Small intestine (tissue), 7 donors: ENCODE results near the gene DHRSX. TPM values are rescaled to one million over a fixed set of nuclear protein-coding genes. Genes with fewer than 3 reads are reported as not detected.

Source experiments
- DNase-seq, 2 donors: peaks; one replicate each; pipeline versions ENCODE4 v3.0.0 to v3.0.0-alpha.2; 2013
- FAIRE-seq: peaks from 2 replicates; lab custom pipeline; 2012; peaks lifted over from hg19 to GRCh38; lab: Jason Lieb, UNC
- H3K27ac ChIP-seq, 3 donors: one replicate each; pipeline ENCODE4 v1.5.1; 2013; ENCODE audit warnings: low read length in 2 of 3, mild to moderate bottlenecking in 2 of 3, control low read depth in 1 of 3, inconsistent platforms in 1 of 3, low read depth in 1 of 3, moderate library complexity in 1 of 3
- H3K27me3 ChIP-seq, 3 donors: one replicate each; pipeline ENCODE4 v1.6.1; 2013; ENCODE audit warnings: low read length in 3 of 3, inconsistent platforms in 1 of 3; ENCODE audit not compliant: control insufficient read depth in 3 of 3, insufficient read depth in 3 of 3
- H3K36me3 ChIP-seq, 3 donors: one replicate each; pipeline ENCODE4 v1.6.1; 2013; ENCODE audit warnings: low read length in 3 of 3, inconsistent platforms in 1 of 3, low read depth in 1 of 3, mild to moderate bottlenecking in 1 of 3, moderate library complexity in 1 of 3; ENCODE audit not compliant: control insufficient read depth in 3 of 3, insufficient read depth in 2 of 3
- H3K4me1 ChIP-seq, 3 donors: one replicate each; pipeline ENCODE4 v1.6.1; 2013; ENCODE audit warnings: low read length in 2 of 3, inconsistent platforms in 1 of 3, low read depth in 1 of 3, mild to moderate bottlenecking in 1 of 3, moderate library complexity in 1 of 3; ENCODE audit not compliant: control insufficient read depth in 3 of 3, insufficient read depth in 2 of 3
- H3K4me3 ChIP-seq, 3 donors: one replicate each; pipeline ENCODE4 v1.5.1; 2013; ENCODE audit warnings: low read length in 3 of 3, control low read depth in 1 of 3, inconsistent platforms in 1 of 3, low read depth in 1 of 3, mild to moderate bottlenecking in 1 of 3, moderate library complexity in 1 of 3
- H3K9me3 ChIP-seq, 2 donors: one replicate each; pipeline ENCODE4 v1.6.1; 2013; ENCODE audit warnings: low read depth in 1 of 2, low read length in 1 of 2; ENCODE audit not compliant: control insufficient read depth in 2 of 2, insufficient read depth in 1 of 2
- WGBS, 3 donors: extraction: QIAGEN DNeasy Blood & Tissue Kit; methylation state at CpG; one replicate each; pipeline ENCODE4 v1.1.7; 2013; 5-methylcytosine and 5-hydroxymethylcytosine counted together
- polyA plus RNA-seq, 4 donors: library from polyadenylated mRNA; stranded (reverse) in 3 of 4; unstranded in 1 of 4; fragments of 200-250 nt in 3 of 4; fragments of 120-200 nt in 1 of 4; gene quantifications; one replicate each; pipeline versions ENCODE4 v1.2.1 to v1.2.3, GENCODE V29; 2013
- donor health status: healthy with polysubstance abuse.
- donor health status: control.
- donor health status: control.
- donor health status: Bipolar disorder and iron deficiency.
- donor health status: healthy.

The DHRSX gene
- polyA plus RNA-seq, 4 donors: 7.2 to 25.2 (median 12.1) TPM

DNA sequence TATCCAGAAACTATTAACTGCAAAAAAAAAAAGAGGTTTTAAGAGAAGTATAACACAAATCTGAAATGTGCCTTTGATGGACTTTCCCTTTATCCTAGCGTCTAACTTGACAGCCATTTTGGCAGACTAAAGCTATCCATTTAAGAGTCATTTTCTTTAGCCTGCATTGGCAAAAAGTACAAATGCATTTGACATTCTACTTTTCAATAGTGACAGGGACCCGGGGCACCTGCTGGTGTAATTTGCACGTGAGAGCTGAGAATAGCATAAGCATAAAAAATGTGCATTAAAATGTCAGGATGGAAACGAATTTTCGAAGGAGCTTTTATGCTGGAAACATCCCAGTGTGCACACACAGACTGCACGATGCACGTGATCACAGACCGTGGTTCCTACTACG lies 91.9 kb downstream of the DHRSX start:
- DNase-seq: no peak
- Histone ChIP-seq H3K27ac (no peak overlapping the region), H3K27me3 (no peaks in the 10 kb centered on the region), H3K4me1 (peaks cover 0 to 8% (median 0%) of the 10 kb centered on the region in 3 donors), H3K9me3 (peaks cover 0 to 10% of the 10 kb centered on the region in 2 donors), H3K4me3 (no peak overlapping the region), H3K36me3 (peaks cover 5 to 15% (median 6%) of the 10 kb centered on the region in 3 donors)
- 91 to 93% (median 91%) methylated on average over 9 of the region's 9 CpGs for WGBS, 3 donors
- FAIRE-seq: no peak

DNA sequence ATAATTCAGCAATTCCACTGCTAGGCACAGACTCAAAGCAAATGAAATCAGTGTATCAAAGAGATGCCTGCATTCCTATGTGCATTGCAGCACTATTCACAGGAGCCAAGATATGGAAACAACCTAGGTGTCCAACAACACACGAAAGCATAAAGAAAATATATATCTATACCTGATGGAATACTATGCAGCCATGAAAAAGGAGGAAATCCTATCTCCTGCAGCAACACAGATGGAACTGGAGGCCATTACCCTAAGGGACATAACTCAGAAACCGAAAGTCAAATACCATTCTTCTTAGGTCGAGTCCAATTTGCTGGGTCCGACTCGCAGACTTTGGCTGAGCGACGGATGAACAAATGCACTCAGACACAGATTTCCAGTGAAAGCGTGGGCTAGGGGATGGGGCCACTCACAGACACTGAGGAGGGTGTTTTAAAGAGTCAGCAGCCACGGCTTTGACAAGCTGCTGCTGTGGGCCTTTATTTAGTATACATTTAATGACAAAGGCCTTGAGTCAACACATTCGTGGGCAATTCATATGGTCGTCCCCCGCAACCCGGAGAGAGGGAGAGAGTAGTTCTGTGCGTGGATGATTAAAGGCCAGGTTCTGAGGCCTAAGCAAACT lies 93.8 kb downstream of the DHRSX start:
- Histone ChIP-seq H3K27ac (no peak overlapping the region), H3K4me3 (no peak overlapping the region), H3K27me3 (no peaks in the 10 kb centered on the region), H3K4me1 (peaks cover 0 to 8% (median 0%) of the 10 kb centered on the region in 3 donors), H3K9me3 (peaks cover 0 to 10% of the 10 kb centered on the region in 2 donors), H3K36me3 (peaks cover 5 to 19% (median 6%) of the 10 kb centered on the region in 3 donors)
- DNase-seq (no peak), FAIRE-seq (no peak)
- 94 to 95% (median 94%) methylated on average over 14 of the region's 14 CpGs for WGBS, 3 donors

DNA sequence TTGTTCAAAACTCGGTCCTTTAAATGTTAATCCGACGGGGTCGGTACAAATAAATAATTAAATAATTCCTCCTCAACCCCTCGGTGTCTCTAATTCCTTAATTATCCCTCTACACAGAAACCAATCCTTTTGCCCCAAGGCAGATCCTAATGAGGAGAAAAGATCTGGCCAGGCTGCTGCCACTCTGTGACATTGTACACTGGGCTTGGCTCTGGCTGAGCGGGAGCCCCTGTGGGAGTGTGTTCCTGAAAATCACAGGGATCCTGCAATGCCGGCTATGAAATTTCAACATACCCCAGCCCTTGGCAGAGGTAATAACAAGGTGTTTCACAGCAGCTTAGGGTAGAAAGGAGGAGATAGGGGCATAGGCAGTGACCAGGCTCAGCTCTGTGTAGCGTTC lies 96.0 kb downstream of the DHRSX start:
- no peak overlapping the region for H3K4me3 ChIP-seq
- DNase-seq (no peak), FAIRE-seq (no peak)
- peaks cover 0 to 10% of the 10 kb centered on the region in 2 donors for H3K9me3 ChIP-seq
- peaks cover 0 to under 1% (median 0%) of the 10 kb centered on the region in 3 donors for H3K4me1 ChIP-seq
- peaks cover 5 to 23% (median 6%) of the 10 kb centered on the region in 3 donors for H3K36me3 ChIP-seq
- 77 to 88% (median 80%) methylated on average over 8 of the region's 8 CpGs for WGBS, 3 donors
- no peaks in the 10 kb centered on the region for H3K27me3 ChIP-seq
- no peak overlapping the region for H3K27ac ChIP-seq

DNA sequence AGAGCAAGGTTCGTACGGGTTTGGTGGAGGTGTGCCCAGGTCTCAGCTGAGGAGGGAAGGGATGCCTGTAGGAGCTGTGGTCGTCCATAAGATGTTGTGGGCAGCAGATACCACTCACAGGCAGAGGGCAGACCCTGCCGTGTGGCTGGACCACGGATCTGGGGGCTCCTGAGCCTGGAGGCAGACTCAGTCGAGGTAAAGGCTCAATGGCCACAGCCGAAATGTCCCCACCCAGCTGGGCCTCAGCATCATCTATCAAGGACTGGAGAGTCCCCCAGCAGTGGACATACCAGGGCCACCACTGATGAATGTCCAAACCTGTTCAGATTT lies 98.5 kb downstream of the DHRSX start:
- Histone ChIP-seq H3K9me3 (peaks cover 0 to 6% of the 10 kb centered on the region in 2 donors), H3K27me3 (no peaks in the 10 kb centered on the region), H3K4me3 (no peak overlapping the region), H3K36me3 (peaks cover 2 to 13% (median 5%) of the 10 kb centered on the region in 3 donors), H3K4me1 (no peaks in the 10 kb centered on the region), H3K27ac (peak overlapping the region in 2 of 3 donors; percentile 56 to 86)
- no peak for FAIRE-seq
- WGBS, 3 donors: 57 to 78% (median 68%) methylated on average over 7 of the region's 7 CpGs
- DNase-seq: no peak

DNA sequence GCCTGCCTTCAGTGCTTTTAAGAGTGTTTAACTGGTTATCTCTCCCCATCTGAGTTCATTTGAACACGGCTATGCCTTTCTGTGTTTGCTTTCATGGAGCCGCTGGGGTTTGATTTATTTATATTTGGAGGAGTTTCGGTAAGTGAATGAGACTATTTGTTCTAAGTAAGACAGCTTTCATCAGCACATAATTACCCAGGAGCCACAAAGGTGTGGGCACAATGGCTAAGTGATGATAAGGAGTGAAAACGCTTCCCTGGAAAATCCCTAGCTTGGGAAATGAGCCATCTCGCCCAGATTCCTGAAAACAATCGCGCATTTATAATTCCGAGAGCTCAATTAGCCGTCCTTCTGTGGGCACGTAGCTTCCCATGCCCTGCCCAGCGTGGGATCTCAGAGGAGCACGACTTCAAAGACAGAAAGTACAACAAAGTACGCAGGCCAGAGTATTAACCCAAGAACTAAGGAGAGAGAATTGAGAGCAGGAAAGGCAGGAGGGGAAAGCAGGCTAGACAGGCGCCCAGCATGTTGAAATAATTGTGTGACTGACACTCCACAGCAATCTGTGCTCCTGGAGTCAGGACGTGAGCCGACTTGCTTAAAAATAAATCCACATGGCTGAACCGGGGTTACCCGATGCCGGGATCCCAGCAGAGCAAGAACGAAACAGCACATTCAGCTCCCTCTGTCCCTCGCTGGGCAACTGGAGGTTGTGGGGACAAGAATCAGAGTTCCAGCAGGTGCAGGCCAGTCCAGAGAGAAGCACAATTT lies 99.0 kb downstream of the DHRSX start:
- DNase-seq: peak in 1 of 2 donors; percentile 67
- Histone ChIP-seq H3K4me3 (no peak overlapping the region), H3K27ac (peak overlapping the region in 2 of 3 donors; percentile 56 to 86), H3K27me3 (no peaks in the 10 kb centered on the region), H3K36me3 (peaks cover 0 to 9% (median under 1%) of the 10 kb centered on the region in 3 donors), H3K4me1 (no peaks in the 10 kb centered on the region), H3K9me3 (peaks cover 0 to under 1% of the 10 kb centered on the region in 2 donors)
- FAIRE-seq: no peak
- 51 to 83% (median 59%) methylated on average over 21 of the region's 21 CpGs for WGBS, 3 donors

DNA sequence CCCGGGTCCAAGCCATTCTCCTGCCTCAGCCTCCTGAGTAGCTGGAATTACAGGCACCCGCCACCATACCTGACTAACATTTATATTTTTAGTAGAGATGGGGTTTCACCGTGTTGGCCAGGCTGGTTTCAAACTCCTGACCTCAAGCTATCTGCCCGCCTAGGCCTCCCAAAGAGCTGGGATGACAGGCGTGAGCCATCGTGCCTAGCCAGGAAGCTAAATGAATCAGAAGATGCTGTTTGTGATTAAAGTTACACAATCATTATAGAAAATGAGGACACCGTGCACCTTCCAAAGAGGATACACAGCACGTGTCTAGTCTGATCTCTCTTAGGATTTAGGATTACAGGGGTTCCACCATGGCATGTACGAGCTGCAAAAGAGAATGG lies 99.6 kb downstream of the DHRSX start:
- Histone ChIP-seq H3K4me3 (no peak overlapping the region), H3K27me3 (no peaks in the 10 kb centered on the region), H3K4me1 (no peaks in the 10 kb centered on the region), H3K9me3 (no peaks in the 10 kb centered on the region), H3K27ac (peak overlapping the region in 2 of 3 donors; percentile 22 to 86), H3K36me3 (peaks cover 0 to 9% (median 0%) of the 10 kb centered on the region in 3 donors)
- FAIRE-seq (no peak), DNase-seq (no peak)
- 62 to 85% (median 72%) methylated on average over 9 of the region's 9 CpGs for WGBS, 3 donors

DNA sequence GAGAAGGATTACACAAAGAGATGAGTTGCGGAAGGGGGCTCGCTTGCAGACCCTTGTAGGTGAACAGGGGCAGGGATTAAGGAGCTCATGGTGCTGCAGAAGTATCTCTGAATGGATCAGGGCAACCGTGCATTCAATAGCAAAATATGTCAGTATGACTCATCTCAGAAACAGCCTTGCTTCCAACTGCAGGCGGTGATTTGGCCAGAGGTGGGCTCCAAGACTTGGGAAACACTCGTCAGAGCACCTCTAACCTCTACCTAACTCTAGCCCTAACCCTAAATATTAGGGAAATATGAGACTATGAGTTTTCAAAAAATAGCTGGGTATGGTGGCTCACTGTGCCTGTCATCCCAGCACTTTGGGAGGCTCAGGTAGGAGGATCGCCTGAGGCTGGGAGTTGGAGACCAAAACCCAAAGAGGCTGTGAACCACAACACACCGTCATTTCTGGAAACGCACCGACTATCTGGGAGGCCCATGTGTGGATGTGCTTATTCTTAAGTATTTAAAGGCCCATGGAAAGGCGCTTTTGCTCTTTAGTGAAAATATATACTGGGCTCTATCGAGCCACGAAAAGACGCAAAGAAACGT lies 102.6 kb downstream of the DHRSX start:
- 76 to 87% (median 86%) methylated on average over 14 of the region's 14 CpGs for whole genome bisulfite sequencing, 3 donors
- peak in 1 of 2 donors; percentile 31 for DNase-seq
- H3K36me3 ChIP-seq: peaks cover 0 to 7% (median 0%) of the 10 kb centered on the region in 3 donors
- H3K27me3 ChIP-seq: no peaks in the 10 kb centered on the region
- FAIRE-seq: no peak
- H3K9me3 ChIP-seq: no peaks in the 10 kb centered on the region
- H3K4me1 ChIP-seq: no peaks in the 10 kb centered on the region
- no peak overlapping the region for H3K27ac ChIP-seq
- no peak overlapping the region for H3K4me3 ChIP-seq

DNA sequence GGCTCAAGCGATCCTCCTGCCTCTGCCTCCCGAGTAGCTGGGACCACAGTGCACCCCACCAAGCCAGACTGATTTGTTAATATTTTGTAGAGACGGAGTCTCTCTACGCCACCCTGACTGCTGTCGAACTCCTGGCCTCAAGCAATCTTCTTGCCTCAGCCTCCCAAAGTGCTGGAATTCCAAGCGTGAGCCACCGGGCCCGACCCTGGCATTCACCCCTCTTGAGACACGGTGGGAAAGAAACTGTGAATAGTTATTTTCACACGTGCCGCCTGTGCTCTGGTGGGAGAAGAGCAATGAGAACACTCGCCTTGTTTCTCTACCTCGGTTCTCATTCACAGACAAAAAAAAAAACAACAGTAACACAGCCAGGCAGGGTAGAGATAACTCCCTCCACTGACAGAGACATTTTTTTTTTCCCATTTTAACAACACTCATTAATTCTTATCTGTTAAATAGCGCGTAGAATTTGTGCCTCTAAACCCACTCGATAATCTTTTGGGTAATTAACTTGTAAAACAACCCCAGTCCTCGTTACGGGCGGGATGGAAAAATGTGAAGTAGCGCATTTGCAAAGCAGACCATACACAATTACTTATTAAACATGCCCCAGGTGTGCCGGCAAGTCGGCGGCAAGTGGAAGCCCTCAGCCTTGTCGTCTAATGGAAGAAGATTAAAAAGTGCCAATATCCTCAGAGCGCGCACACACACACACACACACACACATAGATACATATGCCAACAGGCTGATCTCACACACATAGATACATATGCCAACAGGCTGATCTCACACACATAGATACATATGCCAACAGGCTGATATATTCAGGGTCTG lies 103.3 kb downstream of the DHRSX start:
- H3K27ac ChIP-seq: no peak overlapping the region
- FAIRE-seq (no peak), DNase-seq (peak in 1 of 2 donors; percentile 61)
- WGBS, 3 donors: 40 to 71% (median 58%) methylated on average over 26 of the region's 26 CpGs
- H3K27me3 ChIP-seq: no peaks in the 10 kb centered on the region
- H3K9me3 ChIP-seq: no peaks in the 10 kb centered on the region
- H3K4me3 ChIP-seq: no peak overlapping the region
- no peaks in the 10 kb centered on the region for H3K4me1 ChIP-seq
- peaks cover 0 to 7% (median 0%) of the 10 kb centered on the region in 3 donors for H3K36me3 ChIP-seq
